Mucosa of descending colon (tissue), 3 donors: ENCODE data around the gene IFT43. TPM values are rescaled to one million over a fixed set of nuclear protein-coding genes. Genes with fewer than 3 reads are reported as not detected.

Source experiments
- ATAC-seq: fragments of 200-7000 bp; cut with Tn5 transposase; one replicate; pipeline ENCODE4 v1.9.1; 2020; ENCODE audit warnings: mild to moderate bottlenecking, moderate library complexity
- DNase-seq, 3 donors: peaks; one replicate each; pipeline ENCODE4 v3.0.0-alpha.2; 2020
- H3K36me3 ChIP-seq: fragments of 200-600 bp; one replicate; pipeline ENCODE4 v1.8.0; 2021; ENCODE audit warnings: low read depth, mild to moderate bottlenecking
- H3K4me1 ChIP-seq: fragments of 200-600 bp; one replicate; pipeline ENCODE4 v1.8.0; 2021; ENCODE audit warnings: low read depth, mild to moderate bottlenecking
- H3K4me3 ChIP-seq: fragments of 200-600 bp; one replicate; pipeline ENCODE4 v1.8.0; 2021; ENCODE audit warnings: mild to moderate bottlenecking
- H3K9me3 ChIP-seq: fragments of 200-600 bp; one replicate; pipeline ENCODE4 v1.8.0; 2021; ENCODE audit warnings: mild to moderate bottlenecking
- intact Hi-C, 2 donors: fragments of 100-400 bp; cut with DNase I in 1 of 2; cut with micrococcal nuclease in 1 of 2; formaldehyde crosslinking; loops; one replicate each; pipeline versions ENCODE4 v1.11.0 to v1.11.1; 2022; cut with DNase I, micrococcal nuclease
- total RNA-seq, 3 donors: library from RNA; stranded (reverse); fragmentation: NEBNext Ultra II Directional in 2 of 3; extraction: Animal tissue kit (Norgen Biotek cat#: 25700) in 2 of 3; gene quantifications; one replicate each; pipeline versions ENCODE4 v1.2.1 to v1.2.4, GENCODE V29; 2021 to 2023
- TF ChIP-seq, protein P1 (sequence below): fragments of 200-600 bp; IDR thresholded peaks from one replicate; pipeline ENCODE4 v1.8.0; 2022; ENCODE audit warnings: antibody characterized with exemption, mild to moderate bottlenecking
- donor health status: DM: no; HTN: no; CAD: no; lungs with moderate emphysema.
- donor health status: DM: no; HTN: no; CAD: no.
- donor health status: DM: no; HTN: yes; CAD: no.

The IFT43 gene
- total RNA-seq, 3 donors from 2014 or later: 27.3 to 64.0 (median 27.5) TPM

DNA sequence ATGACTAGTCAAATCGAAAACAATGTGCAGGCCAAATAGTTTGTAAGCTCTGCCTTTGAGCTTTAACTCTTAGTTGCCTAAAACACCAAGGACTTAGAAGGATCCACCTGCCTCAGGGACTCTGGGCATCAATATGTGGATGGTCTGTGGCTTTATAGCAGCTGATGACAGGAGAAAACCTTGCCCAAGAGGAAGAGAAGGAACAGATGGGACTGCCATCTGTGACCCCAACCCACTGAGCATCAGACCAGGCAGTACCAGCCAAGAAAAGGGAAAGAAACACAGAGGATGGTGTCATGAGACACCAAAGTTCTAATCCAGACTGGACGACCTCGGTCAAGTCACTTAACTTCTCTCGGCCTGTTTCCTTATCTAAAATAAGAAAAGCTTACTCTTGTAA lies 16.4 kb upstream of the IFT43 start:
- H3K9me3 ChIP-seq: no peaks in the 10 kb centered on the region
- ATAC-seq (no peak), DNase-seq (no peak)
- H3K4me3 ChIP-seq: no peak overlapping the region
- no peaks in the 10 kb centered on the region for H3K4me1 ChIP-seq
- TF ChIP-seq, protein P1, sequence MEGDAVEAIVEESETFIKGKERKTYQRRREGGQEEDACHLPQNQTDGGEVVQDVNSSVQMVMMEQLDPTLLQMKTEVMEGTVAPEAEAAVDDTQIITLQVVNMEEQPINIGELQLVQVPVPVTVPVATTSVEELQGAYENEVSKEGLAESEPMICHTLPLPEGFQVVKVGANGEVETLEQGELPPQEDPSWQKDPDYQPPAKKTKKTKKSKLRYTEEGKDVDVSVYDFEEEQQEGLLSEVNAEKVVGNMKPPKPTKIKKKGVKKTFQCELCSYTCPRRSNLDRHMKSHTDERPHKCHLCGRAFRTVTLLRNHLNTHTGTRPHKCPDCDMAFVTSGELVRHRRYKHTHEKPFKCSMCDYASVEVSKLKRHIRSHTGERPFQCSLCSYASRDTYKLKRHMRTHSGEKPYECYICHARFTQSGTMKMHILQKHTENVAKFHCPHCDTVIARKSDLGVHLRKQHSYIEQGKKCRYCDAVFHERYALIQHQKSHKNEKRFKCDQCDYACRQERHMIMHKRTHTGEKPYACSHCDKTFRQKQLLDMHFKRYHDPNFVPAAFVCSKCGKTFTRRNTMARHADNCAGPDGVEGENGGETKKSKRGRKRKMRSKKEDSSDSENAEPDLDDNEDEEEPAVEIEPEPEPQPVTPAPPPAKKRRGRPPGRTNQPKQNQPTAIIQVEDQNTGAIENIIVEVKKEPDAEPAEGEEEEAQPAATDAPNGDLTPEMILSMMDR: no peak
- intact Hi-C loops: no loop called here
- no peaks in the 10 kb centered on the region for H3K36me3 ChIP-seq

DNA sequence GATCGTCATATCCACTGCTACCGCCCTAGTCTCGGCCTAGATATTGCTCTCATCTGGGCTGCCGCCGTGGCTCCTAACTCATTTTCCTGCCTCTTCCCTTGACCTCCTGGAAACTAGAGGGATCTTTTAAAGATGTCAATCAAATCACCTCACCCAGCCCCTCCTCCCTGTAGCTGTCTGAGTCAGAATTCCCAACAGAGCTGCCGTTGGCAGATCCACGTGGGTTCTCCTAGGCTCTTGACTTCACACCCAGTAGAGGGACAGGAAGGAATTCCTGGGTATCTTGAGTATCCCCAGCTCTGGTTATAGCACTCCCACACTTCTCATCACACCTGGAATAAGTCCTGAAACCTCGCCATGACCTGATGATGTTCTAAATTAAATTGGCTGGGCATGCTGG lies 15.7 kb upstream of the IFT43 start:
- H3K9me3 ChIP-seq: no peaks in the 10 kb centered on the region
- H3K4me3 ChIP-seq: no peak overlapping the region
- DNase-seq (no peak), ATAC-seq (no peak)
- TF ChIP-seq, protein P1: no peak
- no peaks in the 10 kb centered on the region for H3K36me3 ChIP-seq
- H3K4me1 ChIP-seq: no peaks in the 10 kb centered on the region
- intact Hi-C loops: no loop called here

DNA sequence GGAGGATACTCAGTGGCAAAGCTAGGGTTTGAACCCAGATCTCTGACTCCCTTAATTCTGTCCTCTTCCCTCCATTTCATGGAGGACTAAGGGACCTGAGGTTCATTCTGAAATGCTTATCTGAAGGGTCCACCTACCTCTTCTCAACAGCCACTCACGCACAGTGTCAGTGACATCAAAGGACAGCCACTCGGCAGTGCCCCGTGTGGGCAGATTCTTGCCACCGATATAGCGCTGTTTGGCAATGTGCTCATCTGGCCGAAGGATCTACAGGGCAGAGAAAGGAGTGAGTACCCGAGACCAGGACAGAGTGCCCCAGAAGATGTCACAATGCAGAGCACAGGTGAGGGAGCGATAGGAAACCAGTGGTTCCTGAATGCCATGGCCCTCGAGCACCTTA lies 14.6 kb upstream of the IFT43 start:
- DNase-seq (no peak), ATAC-seq (no peak)
- no peaks in the 10 kb centered on the region for H3K9me3 ChIP-seq
- TF ChIP-seq, protein P1: no peak
- H3K36me3 ChIP-seq: no peaks in the 10 kb centered on the region
- no peaks in the 10 kb centered on the region for H3K4me1 ChIP-seq
- H3K4me3 ChIP-seq: no peak overlapping the region
- intact Hi-C loops: no loop called here

DNA sequence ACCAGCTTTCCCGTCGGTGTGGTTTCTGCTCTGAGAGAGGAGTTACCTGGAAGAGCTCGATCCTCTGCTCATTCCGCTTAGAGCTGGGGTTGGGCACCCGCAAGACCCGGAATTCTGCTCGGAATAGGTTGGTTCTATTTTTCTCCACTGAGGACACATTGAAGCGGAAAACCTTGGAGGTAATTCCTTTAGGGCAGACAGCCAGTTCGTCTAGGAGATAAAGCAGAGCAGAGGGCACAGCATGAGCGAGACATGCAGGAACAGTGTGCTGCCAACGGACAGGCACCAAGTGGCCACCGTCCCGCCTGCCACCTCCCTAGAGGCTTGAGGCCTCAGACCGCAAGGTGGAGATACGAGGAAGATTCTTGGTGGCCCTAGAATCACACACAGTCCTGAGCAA lies 14.1 kb upstream of the IFT43 start:
- TF ChIP-seq, protein P1: no peak
- Histone ChIP-seq H3K36me3 (no peaks in the 10 kb centered on the region), H3K9me3 (no peaks in the 10 kb centered on the region), H3K4me1 (no peaks in the 10 kb centered on the region), H3K4me3 (no peak overlapping the region)
- DNase-seq: no peak
- no peak for ATAC-seq
- intact Hi-C loops: no loop called here

DNA sequence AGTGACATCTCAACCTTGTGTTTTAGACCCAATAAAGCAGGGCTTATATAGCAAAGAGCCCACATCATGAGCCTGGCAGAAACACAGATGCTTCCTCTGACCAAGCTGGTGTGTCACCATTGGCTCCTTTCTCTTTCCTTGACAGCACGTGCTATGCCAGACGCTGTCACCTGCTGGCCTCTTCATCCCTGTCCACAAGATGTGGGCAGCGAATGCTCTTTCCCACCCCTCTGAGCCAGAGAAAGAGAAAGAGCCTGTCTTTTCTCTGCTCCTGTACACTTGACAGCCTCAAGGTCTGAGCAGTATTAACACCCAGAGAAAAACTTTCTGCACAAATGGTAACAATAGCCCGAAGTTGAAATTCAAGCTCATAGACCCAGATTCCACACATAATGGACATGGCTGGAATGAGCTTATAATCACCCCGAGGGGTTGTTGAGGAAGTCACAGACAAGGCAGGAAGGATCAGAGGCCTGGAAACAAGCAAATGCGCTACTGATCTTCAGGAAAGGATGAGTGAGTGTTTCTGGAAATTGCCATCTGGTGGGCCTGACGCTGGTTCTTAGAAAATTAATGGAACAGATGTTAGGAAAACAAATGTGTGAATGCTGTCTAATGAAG lies 12.7 kb upstream of the IFT43 start:
- ATAC-seq: peak; percentile 20
- DNase-seq: no peak
- intact Hi-C loops: no loop called here
- Histone ChIP-seq H3K9me3 (no peaks in the 10 kb centered on the region), H3K4me3 (no peak overlapping the region), H3K36me3 (no peaks in the 10 kb centered on the region), H3K4me1 (no peaks in the 10 kb centered on the region)
- TF ChIP-seq, protein P1: no peak
